Right renal cortex interstitium (tissue), 3 donors: ENCODE results near the gene SHMT2. TPM values are rescaled to one million over a fixed set of nuclear protein-coding genes. Genes with fewer than 3 reads are reported as not detected.

Experiments used
- DNase-seq, 3 donors: peaks; one replicate each; pipeline ENCODE4 v3.0.0-alpha.2; 2013; ENCODE audit warnings: low read depth in 3 of 3, low spot score in 2 of 3
- polyA plus RNA-seq, 3 donors: library from polyadenylated mRNA; unstranded; fragments of 120-200 nt; gene quantifications; one replicate each; pipeline ENCODE4 v1.2.1, GENCODE V29; 2013; ENCODE audit not compliant: insufficient read length in 3 of 3

SHMT2 gene
- polyA plus RNA-seq: 10 to 100 TPM; 66.0 to 79.2 (median 72.7) TPM

GRCh38 chr12:57229634-57230380, at the start of gene SHMT2:
Gene SHMT2, plus strand, starts transcription at chr12:57229711. Its CDS starts 68 bp downstream, at chr12:57229779.
- peak; percentile 90 to 92 (median 91) for DNase-seq

DNA sequence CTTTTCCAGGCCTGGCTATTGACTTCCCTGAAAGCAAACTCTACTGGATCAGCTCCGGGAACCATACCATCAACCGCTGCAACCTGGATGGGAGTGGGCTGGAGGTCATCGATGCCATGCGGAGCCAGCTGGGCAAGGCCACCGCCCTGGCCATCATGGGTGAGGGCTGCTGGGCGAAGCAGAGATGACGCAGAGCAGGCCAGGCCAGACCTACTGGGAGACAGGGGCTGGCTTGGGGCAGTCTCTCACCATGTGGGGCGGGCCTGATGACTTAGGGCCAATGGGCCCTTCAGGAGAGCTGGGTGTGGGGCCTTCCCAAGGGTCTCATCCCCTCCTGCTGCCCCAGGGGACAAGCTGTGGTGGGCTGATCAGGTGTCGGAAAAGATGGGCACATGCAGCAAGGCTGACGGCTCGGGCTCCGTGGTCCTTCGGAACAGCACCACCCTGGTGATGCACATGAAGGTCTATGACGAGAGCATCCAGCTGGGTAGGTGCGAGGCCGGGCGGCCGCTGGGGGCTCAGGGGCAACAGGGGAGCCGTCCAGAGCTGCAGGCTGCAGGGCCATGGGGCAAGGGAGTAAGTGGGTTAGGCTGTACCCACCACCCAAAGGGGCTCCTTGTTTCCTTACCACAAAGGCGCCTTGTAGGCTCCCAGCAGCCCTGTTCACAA, 49.1 kb upstream of the SHMT2 start:
- no peak for DNase-seq

- DNase-seq: no peak
Measured at GRCh38 chr12:57181072-57181471, 48.4 kb upstream of the SHMT2 start.

GRCh38 chr12:57181561-57182155, 47.9 kb upstream of the SHMT2 start:
- DNase-seq: no peak

DNA sequence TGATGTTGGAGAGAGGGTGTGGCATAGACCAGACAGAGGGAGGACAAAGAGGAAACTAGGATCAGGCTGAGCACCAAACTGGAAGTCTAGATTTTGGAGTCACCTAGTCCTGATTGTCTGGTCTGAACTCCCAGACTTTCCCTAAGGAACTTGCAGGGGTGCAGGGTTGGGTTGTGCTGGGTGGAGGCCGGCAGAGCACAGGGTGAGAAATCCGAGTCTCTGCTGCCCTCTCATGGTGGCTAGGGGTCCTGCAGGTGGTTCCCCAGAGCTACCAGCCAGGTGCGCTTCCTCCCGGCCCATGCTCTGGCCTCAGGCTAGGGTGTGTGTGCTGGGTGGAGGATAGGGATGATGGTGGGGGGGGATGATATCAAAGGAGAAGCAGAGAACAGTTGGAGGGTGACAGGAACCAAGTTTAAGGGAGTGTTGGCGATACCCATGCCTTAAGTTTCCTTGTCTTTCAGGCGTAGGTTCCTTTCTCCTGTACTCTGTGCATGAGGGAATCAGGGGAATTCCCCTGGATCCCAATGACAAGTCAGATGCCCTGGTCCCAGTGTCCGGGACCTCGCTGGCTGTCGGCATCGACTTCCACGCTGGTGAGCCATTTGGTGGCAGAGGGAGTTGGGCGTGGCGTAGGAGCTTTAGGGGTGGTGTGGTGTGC, 46.5 kb upstream of the SHMT2 start:
- DNase-seq: peak; percentile 34 to 64 (median 50)

DNA sequence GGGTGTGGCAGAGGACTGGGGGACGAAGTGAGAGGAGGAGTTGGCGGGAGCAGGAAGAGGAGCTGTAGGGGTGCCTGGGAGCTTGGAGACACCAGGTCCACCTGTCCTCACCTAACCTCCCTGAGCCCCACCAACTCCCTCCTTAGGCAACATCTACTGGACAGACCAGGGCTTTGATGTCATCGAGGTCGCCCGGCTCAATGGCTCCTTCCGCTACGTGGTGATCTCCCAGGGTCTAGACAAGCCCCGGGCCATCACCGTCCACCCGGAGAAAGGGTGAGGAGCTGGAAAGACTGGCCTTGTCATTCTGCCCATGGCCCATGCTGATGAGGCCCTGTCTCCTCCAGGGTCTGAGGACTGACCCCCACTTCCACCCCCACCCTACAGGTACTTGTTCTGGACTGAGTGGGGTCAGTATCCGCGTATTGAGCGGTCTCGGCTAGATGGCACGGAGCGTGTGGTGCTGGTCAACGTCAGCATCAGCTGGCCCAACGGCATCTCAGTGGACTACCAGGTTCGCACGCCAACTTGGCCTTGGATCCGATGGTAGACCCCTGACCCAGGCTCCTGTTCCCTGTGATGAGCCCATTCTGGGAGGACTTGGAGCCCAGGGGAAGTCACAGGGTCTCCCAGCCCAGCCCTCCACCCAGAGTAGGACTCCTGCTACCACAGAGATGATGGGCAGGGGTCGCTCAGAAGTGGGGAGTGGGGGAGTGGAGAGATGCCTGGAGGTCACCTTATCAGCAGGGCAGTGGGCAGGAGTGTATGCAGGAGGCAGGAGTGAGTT, 45.4 kb upstream of the SHMT2 start:
- no peak for DNase-seq

DNA sequence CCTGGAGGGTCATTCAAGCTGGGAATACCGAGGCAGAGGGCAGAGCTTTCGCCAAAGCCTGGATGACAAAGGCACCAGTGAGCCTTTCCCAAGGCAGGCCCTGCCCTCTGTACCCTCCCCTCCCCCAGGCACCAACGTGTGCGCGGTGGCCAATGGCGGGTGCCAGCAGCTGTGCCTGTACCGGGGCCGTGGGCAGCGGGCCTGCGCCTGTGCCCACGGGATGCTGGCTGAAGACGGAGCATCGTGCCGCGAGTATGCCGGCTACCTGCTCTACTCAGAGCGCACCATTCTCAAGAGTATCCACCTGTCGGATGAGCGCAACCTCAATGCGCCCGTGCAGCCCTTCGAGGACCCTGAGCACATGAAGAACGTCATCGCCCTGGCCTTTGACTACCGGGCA, 44.1 kb upstream of the SHMT2 start:
- DNase-seq: no peak

- DNase-seq: no peak
Measured at GRCh38 chr12:57185906-57186508, 43.5 kb upstream of the SHMT2 start.

GRCh38 chr12:57187222-57188089, 42.1 kb upstream of the SHMT2 start:
- DNase-seq: no peak

- no peak for DNase-seq
Measured at GRCh38 chr12:57188090-57188425, 41.5 kb upstream of the SHMT2 start.

GRCh38 chr12:57190037-57190436, 39.5 kb upstream of the SHMT2 start:
- DNase-seq: no peak

DNA sequence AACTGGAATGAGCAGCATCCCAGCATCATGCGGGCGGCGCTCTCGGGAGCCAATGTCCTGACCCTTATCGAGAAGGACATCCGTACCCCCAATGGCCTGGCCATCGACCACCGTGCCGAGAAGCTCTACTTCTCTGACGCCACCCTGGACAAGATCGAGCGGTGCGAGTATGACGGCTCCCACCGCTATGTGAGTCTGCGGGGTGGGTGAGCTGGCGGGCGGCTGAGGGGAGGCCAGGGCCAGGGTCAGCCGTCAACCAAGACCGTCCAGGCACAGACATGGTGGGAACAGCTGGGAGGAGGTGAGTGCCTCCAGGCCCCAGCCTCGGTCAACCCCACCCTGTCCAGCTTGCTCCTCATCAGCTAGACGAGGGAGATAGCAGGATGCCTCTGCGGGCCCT, 38.7 kb upstream of the SHMT2 start:
- no peak for DNase-seq

DNA sequence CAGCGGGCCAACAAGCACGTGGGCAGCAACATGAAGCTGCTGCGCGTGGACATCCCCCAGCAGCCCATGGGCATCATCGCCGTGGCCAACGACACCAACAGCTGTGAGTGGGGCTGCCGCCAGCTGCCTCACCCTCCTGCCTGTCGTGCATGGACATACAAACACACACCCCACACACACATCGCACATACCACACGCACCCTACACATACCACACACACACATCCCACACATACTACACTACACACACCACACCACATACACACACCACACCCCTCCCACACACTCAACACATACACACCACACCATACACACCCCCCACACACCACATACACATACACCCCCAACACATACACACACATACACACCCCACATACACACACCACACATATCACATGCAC, 38.1 kb upstream of the SHMT2 start:
- no peak for DNase-seq

DNA sequence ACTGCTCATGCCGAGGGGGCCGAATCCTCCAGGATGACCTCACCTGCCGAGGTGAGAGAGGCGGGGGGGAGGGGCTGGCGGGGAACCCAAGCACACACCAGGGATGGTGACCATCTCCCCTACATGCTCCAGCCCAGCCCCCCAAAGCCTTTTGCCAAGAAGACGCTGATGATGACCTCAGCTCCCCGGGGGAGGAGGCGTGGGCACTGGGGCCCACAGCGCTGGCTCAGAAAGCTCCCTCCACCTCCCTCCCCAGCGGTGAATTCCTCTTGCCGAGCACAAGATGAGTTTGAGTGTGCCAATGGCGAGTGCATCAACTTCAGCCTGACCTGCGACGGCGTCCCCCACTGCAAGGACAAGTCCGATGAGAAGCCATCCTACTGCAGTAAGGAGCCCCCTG, 36.6 kb upstream of the SHMT2 start:
- no peak for DNase-seq

- DNase-seq: no peak
Measured at GRCh38 chr12:57193706-57194245, 35.7 kb upstream of the SHMT2 start.

GRCh38 chr12:57194253-57194652, 35.3 kb upstream of the SHMT2 start:
- DNase-seq: no peak

- DNase-seq: no peak
Measured at GRCh38 chr12:57195186-57195585, 34.3 kb upstream of the SHMT2 start.

- DNase-seq: no peak
Measured at GRCh38 chr12:57195611-57196371, 33.7 kb upstream of the SHMT2 start.
